COLO668 (cell line): ENCODE measurements around the gene PLPP1.
"Not testable (repeated sequence)": the region's sequence is repeated elsewhere in the genome, so short reads cannot be mapped to it uniquely, and the experiment has no call there.

Source experiments
- DNase-seq: peaks from one replicate; lab custom pipeline; 2025; ENCODE audit not compliant: unreplicated experiment; lab: John Stamatoyannopoulos, UW

Gene PLPP1

DNA sequence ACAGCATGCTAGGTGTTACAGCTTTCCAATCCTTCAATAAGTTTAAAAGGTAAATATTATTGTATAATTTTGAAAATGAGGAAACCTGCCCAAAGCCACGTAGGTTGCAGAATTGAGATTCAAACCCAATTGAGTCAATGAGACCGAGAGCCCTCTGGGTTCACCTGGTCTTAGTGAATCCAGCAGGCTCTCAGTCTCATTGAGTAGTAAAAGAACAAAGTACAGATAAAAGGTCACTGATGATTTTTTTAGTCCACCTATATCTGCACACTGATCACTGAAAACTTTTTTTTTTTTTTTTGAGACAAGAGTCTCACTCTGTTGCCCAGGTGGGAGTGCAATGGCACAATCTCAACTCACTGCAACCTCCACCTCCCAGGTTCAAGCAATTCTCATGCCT lies 27.2 kb downstream of the PLPP1 start:
- no peak for DNase-seq

DNA sequence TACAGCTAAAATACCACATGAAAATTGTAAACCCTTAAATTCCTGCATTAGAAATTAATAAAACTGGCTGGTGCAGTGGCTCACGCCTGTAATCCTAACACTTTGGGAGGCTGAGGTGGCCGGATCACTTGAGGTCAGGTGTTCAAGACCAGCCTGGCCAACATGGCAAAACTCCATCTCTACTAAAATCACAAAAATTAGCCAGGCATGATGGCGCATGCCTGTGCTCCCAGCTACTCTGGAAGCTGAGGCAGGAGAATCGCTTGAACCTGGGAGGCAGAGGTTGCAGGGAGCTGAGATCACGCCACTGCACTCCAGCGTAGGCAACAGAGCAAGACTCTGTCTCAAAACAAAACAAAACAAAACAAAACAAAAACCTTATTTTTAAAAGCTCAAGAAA lies 29.1 kb downstream of the PLPP1 start:
- not testable (repeated sequence) for DNase-seq

DNA sequence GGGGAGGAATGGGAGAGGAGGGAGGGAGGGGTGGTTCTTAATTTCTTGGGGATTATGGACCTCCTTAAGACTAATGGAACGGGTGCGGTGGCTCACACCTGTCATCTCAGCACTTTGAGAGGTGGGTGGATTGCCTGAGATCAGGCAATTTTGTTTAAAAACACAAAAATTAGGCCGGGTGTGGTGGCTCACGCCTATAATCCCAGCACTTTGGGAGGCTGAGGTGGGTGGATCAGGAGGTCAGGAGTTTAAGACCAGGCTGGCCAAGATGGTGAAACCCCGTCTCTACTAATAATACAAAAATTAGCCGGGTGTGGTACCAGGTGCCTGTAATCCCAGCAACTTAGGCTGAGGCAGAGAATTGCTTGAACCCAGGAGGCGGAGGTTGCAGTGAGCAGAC lies 30.8 kb downstream of the PLPP1 start:
- DNase-seq, result not testable (repeated sequence)

DNA sequence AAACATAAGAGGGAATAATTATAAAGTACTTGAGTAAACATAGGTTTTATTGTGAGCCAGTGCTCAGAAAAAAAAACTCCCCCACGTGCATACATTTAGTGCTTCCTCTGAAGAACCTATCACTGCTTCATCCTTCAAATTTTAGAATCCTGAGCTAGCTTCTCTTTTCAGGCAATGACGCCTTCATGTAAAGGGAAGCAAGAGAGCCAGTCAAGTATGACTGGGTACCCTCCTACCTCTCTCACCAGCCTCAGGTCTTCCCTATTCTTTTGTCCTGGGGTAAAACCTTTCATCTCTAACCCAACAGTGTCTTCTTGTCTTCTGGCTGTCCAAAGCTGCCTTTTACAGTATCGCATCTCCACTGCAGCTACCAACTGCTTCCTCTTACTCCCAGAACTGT lies 32.0 kb downstream of the PLPP1 start:
- no peak for DNase-seq

DNA sequence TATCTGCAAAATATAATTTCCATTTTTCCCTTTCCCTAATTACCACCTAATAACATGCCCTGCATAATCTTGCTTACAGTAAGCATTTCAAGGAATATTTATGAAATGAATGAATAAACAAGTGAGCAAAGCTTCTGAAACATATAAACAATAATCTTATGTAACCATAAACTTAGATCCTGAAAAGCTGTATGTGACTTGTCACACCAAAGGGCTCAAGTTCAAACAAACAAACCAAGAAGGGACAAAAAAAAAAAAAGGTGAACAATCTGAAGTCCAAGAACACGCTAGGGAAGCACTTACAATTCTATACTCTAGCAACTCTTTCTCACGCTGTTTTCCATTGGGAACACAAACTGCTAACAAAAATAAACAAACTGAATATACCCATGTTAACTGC lies 36.3 kb downstream of the PLPP1 start:
- no peak for DNase-seq

DNA sequence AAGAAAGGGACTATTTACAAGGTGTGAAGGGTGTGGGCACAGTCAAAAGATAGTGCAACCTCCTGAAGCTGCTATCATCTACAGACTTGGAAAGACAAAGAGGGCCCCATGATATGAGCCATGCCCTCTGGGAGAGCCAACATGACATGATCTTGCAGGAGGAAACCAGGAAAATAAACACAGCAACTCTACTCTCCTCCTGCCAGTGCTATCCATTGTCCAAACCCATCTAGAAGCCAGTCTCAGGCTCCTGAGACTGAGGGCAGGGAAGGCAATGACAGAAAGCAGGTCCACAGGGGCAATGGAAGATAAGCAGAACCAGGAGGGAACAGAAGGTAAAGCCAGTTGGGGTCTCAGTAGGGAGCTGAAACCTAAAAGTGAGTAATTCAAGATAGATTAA lies 37.1 kb downstream of the PLPP1 start:
- DNase-seq, result no peak

DNA sequence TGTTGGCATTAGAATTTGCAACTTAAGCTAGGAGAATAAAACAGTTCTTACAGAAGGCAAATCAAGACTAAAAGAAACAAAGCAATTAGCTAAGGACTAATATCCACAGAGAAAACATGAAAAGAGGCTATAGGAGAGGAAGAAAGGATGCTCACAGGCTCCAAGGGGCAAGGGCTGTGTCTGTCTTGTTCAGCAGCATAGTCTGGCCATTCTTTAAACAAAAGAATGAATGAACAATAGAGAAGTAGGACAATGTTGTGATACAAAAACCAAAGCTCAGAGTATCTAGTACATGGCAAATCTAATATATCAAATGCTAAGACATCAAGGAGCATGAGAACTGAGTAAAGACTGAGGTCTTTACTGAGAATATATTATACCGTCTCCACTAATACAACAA lies 39.5 kb downstream of the PLPP1 start:
- DNase-seq, result no peak

DNA sequence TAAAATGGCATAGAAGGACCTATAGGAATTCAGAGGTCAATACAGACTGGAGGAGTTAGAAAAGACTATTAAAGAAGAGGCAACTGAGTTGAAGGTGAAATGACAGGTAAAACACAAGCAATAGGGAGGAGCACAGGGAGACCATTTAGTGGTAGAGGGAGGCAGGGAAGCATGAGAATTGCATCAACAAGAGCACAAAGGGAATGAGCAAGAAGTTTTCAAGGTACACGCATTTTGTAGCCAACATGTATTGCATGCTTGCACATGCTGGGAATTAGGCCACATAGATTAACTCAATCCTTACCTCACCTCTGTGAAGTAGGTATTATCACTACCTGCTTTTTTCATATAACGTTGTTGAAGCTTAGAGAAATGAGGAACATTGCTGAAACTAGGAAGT lies 42.3 kb downstream of the PLPP1 start:
- DNase-seq, result no peak

DNA sequence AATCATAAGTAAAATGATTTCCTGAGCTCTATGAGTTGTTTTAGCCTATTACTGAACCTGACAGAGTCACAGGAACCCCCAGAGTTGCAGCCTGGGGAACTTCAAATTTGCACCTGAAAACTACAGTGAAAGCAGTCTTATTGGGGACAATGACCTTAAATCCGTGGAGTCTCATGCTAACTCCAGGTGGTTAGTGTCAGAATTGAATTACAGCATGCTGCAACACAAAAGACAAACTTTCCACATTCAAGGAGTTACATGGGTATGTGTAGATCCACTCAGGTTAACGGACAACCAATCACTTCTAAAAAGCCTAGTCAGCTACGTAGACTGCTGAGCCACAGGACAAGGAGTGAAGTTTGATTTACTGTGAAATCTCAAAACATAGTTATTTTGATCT lies 49.7 kb downstream of the PLPP1 start:
- DNase-seq, result no peak

DNA sequence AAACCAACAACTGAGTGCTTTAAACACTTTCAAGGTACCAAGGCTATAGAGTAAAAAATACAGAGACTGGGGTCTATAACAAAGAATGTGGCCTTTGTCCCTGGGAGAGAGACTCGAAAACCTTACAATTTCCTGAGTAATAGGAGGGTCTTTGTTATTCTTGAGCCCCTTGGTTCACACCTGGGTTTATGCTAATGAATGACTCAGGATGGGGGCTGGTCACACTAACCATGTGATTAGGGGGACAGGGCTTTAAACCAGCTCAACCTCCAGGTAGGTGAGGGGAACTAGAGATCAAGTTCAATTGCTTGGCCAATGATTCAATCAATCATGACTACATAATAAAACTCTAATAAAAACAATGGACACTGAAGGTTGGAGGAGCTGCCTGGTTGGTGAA lies 50.2 kb downstream of the PLPP1 start:
- no peak for DNase-seq

DNA sequence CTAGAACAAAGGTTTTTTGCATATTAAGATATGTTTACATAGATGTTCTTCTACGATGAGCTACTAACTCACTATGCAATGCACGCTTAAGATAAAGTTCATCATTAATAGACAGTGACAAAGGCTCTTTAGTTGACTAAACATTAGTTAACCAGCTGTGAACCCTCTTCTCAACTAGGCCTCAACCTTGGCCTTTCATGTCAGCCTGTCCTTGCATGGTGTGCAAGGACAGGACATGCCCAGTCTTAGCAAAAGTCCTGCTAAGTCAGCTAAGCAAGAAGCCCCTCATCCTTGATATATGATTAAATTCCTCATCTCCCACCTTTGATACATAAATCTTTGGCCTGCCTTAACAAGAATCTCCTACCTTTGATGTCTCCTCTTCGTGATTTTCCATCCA lies 50.9 kb downstream of the PLPP1 start:
- DNase-seq, result no peak

DNA sequence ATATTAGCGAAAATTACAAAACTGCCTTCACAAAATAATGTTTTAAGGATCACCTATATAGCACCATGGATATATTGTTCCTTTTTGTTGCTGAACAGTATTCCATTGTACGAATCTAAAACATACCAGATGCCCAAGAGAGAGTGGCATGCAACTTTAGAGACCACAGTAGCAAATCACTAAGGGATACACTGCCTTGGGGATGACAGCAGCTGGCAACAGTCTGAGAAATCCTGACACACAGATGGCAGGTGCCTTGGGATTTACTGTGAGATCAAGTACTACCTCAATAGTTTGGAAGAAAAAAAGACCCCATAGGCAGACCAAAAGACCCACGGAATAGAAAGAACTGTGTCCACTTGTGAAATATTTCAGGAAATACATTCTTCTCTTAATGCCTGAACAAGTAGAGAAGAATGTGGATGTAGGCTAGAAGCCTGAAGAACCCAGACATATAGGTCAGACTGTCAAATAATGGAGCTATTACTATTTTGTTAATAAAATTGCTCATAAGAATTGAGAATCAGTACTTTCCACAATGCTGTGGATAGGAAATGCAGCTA lies 53.4 kb downstream of the PLPP1 start:
- no peak for DNase-seq

DNA sequence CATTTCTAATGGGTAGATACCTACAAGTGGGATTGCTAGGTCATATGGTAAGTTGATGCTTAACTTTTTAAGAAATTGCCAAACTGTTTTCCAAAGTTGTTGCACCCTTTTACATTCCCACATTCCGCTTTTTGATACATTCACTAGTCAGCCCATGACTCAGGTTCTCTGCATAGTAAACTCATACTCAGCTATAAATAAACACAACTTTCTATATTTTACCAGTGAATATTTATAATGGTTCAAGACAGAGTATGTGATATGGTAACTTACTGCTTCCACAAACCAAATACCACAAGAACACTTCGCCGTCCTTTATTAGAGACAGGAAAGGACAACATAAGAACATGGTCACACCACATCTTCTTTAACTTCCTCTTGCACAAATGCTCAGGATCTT lies 54.0 kb downstream of the PLPP1 start:
- no peak for DNase-seq

DNA sequence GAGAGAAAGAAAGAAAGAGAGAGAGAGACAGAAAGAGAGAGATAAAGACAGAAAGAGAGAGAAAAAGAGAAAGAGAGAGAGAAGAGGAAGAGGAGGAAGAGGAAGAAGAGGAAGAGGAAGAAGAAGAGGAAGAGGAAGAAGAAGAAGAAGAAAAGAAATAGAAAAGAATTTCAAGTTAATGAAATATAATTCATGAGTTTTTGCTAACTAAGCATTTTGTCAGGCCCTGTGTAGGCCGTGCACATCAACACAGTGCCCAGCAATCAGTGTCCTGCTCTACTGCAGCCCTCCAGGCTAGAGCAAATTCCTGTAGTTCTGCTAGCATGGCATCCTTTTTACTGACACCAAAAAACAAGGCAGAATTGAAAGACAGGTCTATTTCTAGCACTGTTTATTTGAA lies 62.1 kb downstream of the PLPP1 start:
- DNase-seq, result no peak

DNA sequence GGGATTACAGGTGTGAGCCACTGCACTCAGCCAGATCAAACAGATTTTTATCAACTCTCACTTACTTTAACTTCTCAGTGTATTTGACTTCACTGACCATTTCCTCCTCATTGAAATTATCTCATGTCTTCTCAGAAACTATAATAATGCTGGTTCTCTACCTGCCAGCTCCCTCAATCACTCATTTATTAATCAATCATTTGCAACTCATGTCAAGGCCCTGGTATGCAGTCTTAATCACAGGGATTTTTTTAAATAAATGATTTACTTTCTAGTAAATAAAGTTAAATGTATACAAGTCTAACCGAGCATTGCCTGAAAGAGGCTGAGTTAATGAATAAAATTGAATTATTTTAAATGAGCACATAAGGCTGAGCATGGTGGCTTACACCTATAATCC lies 63.3 kb downstream of the PLPP1 start:
- DNase-seq, result no peak

DNA sequence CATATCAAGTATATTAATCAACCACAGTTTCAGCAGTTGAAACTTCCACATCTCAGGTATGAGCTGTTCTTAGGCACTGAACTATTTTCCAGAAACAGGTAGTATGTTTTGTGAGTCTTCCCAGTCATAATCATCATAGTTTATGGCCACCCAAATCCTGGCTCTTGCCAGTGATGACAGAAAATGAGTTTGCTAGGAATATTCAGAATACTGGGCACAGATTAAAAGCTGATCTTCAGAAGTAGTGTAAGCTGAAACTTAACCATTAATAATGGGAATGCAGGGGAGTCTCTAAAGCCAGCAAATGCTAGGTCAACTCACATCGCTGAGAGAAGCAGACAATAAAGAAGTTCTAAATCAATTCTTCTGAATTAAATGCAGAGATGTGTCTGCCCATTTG lies 64.5 kb downstream of the PLPP1 start:
- DNase-seq, result no peak

DNA sequence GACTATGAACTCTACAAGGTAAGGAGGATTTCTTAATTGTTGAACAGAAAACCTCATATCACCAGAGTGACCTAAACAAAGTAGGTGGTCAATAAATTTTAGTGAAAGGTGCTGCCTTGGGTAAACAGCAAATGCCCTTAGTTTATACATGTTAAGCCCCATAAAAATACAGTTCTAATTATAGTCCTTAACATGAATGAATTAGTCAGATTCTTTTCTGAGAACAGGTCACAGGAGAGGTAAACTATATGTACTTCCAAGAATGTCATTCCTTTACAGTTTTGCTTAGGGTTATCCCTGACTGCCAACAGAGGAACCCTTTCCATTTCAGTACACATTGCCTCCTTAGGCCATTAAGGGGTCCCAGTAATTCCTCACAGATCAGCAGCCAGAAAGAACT lies 64.9 kb downstream of the PLPP1 start:
- DNase-seq, result no peak

DNA sequence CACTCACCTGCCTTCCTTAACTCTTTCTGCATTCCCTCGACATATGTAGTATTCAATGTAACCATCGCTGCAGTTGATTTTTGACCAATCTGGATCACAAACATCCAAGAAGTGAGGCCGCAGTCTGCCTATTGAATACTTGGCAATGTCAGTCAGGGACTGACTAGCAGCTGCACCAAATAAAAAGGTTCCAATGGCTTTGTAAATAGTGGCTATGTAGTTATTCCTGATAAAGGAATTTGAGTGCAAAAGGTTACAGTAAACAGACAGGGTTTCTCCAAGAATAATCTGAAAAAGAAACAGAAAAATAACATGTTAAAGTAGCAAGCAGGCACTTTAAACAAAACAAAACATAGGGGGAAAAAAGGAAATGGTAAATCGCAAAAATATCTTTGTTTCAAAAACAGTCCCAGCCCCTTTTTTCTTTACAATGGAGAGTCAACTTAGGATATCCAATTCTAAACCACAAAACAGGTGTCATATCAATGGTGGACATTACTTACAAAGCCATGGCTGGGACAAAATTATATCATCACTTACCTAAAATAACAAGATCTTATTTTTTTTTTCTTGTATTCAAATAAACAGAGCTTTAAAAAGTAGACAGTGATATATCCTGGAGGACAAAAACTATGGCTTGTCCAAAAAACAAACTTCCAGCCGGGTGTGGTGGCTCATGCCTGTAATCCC lies 66.8 kb downstream of the PLPP1 start:
- DNase-seq, result no peak

DNA sequence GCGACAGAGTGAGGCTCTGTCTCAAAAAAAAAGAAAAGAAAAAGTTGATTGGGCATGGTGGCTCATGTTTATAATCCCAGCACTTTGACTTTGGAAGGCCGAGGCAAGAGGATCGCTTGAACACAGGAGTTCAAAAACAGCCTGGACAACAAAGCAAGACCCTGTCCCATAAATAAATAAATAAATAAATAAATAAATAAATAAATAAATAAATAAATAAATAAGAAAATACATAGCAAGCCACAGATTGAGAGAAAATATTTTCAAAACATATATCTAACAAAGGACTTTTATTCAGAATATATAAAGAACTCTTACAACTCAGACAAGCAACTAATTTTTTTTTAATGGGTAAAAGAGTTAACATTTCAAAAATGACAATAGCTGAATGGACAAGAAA lies 71.2 kb downstream of the PLPP1 start:
- DNase-seq, result no peak

DNA sequence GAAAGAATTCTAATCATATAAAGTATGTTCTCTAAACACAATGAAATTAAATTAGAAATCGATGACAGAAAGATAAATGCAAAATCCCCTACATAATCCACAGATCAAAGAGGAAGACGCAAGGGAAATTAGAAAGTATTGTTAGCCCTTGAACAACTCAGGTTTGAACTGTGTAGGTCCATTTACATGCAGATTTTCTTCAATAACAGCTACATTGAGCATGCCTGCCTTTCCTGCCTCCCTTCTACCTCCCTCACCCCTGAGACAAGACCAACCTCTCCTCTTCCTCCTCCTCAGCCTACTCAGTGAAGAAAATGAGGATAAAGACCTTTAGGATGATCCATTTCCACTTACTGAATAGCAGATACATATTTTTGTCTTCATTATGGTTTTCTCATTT lies 75.2 kb downstream of the PLPP1 start:
- no peak for DNase-seq

DNA sequence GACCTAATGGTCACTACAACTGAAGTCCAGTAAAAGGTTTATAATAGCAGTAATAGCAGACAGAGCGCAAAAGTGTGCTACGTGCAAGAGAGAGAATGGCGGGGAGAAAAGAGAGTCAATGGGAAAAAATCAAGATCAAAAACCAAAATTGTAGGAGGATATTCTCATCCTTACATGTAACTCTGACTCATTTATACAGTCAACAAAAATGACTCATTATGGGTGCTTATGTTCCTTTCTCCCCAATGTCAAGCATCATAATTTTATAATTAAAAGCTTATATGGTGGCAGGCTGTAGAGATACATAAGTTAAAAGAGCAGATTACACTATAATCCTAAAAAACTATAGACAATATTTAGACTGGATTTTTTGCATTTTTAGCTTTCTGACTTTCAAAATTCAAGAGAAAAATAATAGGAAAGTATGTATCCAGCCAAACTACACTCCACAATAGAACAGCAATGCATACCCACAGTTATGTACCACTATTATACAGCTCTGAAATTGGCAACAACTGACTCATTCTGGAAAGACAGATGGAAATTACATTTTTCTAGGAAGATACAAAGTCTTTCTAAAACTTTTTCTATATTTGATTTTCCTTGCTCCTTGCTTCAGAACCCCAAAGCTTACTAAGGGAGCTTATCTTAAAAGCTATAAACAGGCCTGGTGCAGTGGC lies 78.4 kb downstream of the PLPP1 start:
- no peak for DNase-seq

DNA sequence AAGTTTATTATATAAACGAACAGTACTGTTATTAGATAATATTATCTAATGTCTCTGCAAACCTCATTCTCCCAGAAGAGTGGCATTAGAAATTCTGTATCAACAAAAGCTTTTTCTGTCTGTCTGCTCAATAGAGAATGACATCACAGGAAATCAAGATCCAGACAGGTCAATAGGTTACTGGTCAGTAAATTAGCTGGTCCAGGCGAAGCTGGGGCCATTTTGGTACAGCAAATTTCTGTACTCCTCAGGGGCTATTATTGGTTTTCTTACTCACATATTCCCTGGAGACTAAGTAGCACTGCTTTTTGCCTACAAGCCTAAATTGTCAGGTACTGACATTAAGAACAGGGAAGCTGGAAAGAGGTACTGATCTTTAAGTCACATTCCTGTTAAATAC lies 80.5 kb downstream of the PLPP1 start:
- DNase-seq, result no peak

DNA sequence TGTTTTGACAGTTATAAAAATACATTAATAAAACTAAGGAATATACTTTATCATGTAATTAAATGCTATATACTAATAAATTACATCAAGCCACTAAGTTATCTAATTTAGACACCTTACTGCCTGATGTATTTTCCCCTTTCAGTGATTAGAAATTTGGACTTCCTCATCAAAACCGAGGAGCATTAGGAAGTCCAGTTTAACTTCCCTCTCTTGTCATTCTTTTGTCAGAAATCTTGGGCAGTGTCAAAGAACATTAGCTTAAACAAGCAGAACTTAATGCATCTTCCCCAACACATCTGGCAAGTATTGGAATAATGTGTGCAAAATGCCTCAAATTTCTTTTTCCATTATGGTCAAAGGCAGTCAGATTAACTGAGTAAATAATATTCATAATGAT lies 81.6 kb downstream of the PLPP1 start:
- DNase-seq, result no peak
